SW 1271 (cell line): ENCODE measurements around the gene LGI2.

Experiments used
- DNase-seq, 2 experiments: peaks; one replicate each; lab custom pipeline; 2025; lab: John Stamatoyannopoulos, UW

The LGI2 gene

GRCh38 chr4:24993551-24994080, 37.1 kb downstream of the LGI2 start:
- no peak for DNase-seq

GRCh38 chr4:24992968-24993367, 37.8 kb downstream of the LGI2 start:
- DNase-seq, result no peak

GRCh38 chr4:24991015-24991414, 39.7 kb downstream of the LGI2 start:
- no peak for DNase-seq

GRCh38 chr4:24989327-24989726, 41.4 kb downstream of the LGI2 start:
- no peak for DNase-seq

- DNase-seq, result no peak
Observed at GRCh38 chr4:24988776-24989175, 42.0 kb downstream of the LGI2 start.

GRCh38 chr4:24984602-24985532, 45.9 kb downstream of the LGI2 start:
- no peak for DNase-seq

- DNase-seq, result no peak
Observed at GRCh38 chr4:24980740-24981139, 50.0 kb downstream of the LGI2 start.

GRCh38 chr4:24980064-24980690, 50.6 kb downstream of the LGI2 start:
- peak; percentile 11 to 53 for DNase-seq

GRCh38 chr4:24979554-24979953, 51.2 kb downstream of the LGI2 start:
- DNase-seq, result no peak

- no peak for DNase-seq
Observed at GRCh38 chr4:24978291-24979075, 52.3 kb downstream of the LGI2 start.

GRCh38 chr4:24975510-24975909, 55.2 kb downstream of the LGI2 start:
- DNase-seq, result no peak

GRCh38 chr4:24973747-24974601, 56.8 kb downstream of the LGI2 start:
- DNase-seq, result no peak

GRCh38 chr4:24973404-24973746, 57.4 kb downstream of the LGI2 start:
- no peak for DNase-seq

GRCh38 chr4:24971192-24971591, 59.6 kb downstream of the LGI2 start:
- DNase-seq, result no peak

GRCh38 chr4:24970635-24971034, 60.1 kb downstream of the LGI2 start:
- DNase-seq, result no peak

- DNase-seq, result no peak
Observed at GRCh38 chr4:24970191-24970590, 60.6 kb downstream of the LGI2 start.

- no peak for DNase-seq
Observed at GRCh38 chr4:24969486-24969885, 61.3 kb downstream of the LGI2 start.

GRCh38 chr4:24968992-24969391, 61.8 kb downstream of the LGI2 start:
- no peak for DNase-seq

- no peak for DNase-seq
Observed at GRCh38 chr4:24968278-24968677, 62.5 kb downstream of the LGI2 start.

- DNase-seq, result no peak
Observed at GRCh38 chr4:24967346-24967745, 63.4 kb downstream of the LGI2 start.

GRCh38 chr4:24966076-24966475, 64.7 kb downstream of the LGI2 start:
- no peak for DNase-seq

- no peak for DNase-seq
Observed at GRCh38 chr4:24965627-24966026, 65.1 kb downstream of the LGI2 start.
